ENCODE data around the gene MARCHF3.
"Not testable (repeated sequence)": the region's sequence is repeated elsewhere in the genome, so short reads cannot be mapped to it uniquely, and the experiment has no call there.

The MARCHF3 gene

DNA sequence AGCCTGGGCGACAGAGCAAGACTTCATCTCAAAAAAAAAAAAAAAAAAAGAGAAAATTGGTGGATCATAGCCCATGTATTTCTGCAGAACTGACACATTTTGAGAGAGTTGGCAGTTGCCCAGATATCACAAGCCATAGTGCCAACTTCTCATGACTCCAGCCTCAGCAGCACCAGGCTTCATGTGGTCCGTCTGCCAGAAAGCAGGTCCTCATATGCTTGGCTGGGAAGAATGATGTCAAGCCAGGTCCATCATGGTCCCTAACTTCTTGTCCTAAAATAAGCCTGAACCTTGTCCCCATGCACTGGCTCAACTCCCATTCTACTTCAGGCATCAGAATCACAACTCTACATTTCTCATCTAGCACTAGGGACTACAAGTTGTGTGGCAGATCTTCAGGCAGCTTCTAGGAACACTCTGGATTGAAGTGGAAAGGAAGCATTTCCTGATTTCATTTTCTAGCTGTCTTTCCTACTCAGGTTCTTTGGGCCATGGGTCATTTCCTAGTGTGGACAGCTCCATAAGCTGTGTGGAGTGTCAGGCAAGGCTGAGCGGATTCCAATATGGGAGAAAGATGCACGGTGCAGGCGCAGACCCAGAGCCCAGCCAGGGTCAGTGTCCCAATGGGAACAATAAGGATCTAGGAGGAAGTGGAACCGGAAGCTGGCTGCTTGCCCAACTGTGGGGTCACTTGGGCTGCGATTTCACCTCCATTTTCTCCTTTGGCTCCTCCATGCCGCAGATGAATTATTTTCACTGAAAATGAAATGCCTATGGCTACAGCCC lies 163.3 kb downstream of the MARCHF3 start:
- no peak for DNase-seq

DNA sequence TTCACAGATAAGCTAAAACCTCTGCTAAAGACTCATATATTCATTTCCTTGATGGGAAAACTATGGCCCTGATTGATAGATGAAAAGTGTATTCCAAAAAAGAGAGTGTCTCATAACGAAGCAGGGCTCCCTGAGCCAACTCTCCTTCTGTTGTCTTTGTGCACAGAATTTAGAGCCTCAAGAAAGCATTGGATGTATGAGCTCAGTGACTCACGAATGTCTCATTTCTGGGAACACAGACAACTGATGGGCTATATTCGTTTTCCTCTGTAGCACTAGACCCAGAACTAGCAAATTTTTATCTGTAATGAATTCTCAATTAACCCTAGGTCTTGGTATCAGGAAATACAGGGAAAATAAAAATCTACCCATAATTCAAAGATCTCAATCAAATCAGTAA lies 165.1 kb downstream of the MARCHF3 start:
- DNase-seq: no peak

DNA sequence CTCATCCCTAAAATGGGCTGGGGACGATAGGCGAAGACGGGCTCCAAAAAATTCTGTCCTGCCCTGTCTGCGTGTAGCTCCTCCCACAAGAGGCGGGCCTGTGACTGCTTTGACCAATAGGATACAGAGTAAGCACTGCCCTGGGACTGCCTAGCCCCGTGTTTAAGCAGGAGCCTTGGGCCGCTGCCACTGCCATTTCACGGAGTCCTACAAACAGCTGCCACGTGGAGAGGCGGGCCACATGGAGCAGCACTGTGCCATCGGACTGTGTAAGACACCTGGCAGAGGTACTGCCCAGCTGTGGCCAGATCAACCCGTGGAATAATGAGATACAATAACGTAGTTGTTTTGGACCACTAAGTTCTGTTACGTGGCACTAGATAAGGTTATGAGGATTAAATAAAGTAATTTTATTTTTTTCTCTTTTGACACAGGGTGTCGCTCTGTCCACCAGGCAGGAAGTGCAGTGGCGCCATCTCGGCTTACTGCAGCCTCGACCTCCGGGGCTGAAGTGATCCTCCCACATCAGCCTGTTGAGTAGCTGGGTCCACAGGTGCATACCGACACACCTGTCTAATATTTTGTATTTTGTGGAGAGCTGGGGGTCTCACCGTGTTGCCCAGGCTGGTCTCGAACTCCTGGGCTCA lies 166.2 kb downstream of the MARCHF3 start:
- DNase-seq: no peak

DNA sequence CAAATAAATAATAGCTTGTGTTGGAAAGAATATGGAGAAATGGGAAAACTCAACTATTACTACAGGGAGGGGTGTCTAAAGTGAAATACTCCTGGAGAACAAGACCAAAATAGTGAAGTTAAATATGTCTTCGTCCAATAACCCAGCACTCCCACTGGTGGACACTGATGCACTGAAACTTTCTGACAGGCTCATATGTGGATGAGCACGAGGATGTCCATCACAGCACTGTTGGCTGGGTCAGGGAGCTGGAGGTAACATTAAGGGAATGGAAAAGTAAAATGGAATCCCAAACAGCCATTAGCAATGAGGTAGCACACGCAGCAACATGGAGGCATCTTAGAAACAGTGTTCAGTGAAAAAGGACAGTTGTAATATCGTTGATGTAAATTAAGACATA lies 167.0 kb downstream of the MARCHF3 start:
- no peak for DNase-seq

DNA sequence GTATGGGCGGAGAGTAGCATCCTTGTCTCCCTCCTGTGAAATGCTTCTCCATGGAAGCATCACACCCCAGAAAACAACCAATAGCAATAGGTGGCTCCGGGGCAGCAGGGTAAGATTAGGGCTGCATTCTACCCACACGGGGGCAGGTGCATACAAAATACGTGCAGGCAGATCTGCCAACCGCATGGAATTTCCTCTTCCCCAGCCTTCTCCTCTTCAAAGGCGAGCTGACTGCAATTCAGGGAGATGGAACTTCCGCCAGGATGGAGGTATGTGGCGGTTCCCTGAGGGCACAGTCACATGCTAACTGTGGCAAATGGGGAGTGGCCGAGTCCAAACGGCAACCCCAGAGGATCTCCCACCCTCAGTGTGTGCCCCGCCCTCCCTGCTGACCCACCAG lies 171.9 kb downstream of the MARCHF3 start:
- DNase-seq: no peak

DNA sequence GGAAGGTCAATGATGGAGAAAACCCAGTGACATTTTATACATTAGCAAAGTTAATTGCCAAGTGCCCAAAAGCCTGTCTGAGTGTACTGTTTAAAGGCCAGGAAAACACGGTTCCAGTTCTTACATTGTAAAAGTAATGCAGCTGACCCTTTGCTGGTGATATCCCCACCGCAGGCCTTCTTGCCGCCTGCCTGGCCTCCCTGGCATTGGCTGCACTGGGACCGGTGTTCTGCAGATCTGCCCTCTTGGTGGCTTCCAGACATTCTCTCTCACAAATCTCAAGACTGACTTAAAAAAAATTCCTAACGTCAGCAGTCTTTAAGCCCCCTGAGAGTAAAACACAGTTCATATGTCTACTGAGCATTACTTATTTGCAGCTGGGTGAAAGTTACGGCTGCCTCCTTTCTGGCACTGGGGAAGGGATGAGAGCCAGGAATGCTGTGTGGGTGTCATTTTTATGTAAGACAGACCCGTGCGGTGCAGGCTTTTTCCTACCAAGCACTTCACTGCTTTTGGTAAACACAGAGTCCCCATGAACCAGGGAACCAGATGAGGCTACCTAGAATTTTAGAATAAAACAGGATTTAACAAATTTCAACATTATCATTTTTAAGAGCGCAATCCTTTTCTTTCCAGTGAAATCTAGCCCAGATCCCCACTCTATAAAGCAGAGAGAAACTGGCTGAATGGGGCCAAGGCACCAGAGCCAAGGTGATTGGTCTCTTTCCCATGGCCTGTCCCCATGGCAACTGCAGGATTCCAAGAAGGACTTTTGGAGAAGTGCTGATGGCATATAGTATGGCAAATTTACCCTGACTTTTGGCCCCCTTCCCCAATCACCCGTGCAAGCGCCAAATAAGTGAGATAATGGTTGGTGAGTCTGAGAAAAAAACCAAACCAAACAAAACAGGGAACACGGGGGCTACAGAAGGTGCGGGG lies 172.6 kb downstream of the MARCHF3 start:
- DNase-seq: no peak

DNA sequence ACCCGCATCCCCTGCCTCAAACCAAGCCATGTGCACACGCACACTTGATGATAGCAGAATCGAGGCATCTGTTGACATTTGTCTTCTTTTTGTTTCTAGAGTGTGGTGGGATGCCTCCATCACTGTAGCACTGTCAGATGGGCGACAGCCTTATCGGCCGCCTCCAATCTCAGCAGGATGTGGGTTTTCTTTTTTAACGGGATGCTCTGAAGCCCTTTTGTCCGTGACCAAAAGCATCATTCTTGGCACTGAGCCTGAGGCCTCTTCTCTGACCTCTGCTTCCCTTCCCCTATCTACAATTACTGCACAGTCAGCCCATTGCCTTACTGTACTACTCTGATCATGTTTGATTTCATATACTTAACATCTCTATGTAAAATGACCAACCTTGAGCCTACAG lies 175.1 kb downstream of the MARCHF3 start:
- DNase-seq: no peak

DNA sequence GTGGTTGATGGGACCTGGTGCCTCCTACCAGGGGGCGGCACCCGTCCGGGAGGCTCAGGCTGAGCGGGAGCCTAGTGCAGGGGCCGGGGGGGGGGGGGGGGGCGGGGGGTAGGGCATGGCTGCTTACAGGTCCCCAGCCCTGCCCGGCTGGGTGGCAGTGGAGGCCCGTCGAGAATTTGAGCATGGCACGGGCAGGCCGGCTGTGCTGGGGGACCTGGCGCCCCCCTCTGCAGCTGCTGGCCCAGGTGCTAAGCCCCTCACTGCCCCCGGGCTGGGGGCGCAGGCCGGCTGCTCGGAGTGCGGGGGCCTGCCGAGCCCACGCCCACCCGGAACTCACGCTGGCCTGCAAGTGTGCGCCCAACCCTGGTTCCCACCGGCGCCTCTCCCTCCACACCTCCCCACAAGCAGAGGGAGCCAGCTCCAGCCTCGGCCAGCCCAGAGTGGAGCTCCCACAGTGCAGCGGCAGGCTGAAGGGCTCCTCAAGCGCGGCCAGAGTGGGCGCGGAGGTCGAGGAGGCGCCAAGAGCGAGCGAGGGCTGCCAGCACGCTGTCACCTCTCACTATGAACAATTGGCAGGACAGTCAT lies 175.7 kb downstream of the MARCHF3 start:
- no peak for DNase-seq

DNA sequence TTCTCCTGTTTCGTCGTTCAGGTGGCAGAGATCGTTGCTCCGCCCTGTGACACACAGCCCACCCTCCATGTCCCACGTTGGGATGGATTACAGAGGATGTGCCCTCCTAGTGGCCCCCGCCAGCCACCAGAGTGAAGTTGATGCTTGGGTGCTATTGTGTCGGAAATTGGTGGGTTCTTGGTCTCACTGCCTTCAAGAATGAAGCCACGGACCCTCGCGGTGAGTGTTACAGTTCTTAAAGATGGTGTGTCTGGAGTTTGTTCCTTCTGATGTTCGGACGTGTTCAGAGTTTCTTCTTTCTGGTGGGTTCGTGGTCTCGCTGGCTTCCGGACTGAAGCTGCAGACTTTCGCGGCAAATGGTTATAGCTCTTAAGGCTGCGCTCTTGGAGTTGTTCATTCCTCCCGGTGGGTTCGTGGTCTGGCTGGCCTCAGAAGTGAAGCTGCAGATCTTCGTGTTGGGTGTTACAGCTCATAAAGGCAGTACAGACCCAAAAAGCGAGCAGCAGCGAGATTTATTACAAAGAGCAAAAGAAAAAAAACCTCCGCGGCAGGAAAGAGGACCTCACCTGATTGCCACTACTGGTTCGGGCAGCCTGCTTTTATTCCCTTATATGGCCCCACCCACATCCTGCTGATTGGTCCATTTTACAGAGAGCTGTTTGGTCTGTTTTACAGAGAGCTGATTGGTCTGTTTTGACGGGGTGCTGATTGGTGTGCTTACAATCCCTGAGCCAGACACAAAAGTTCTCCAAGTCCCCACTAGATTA lies 176.6 kb downstream of the MARCHF3 start:
- DNase-seq: not testable (repeated sequence)

DNA sequence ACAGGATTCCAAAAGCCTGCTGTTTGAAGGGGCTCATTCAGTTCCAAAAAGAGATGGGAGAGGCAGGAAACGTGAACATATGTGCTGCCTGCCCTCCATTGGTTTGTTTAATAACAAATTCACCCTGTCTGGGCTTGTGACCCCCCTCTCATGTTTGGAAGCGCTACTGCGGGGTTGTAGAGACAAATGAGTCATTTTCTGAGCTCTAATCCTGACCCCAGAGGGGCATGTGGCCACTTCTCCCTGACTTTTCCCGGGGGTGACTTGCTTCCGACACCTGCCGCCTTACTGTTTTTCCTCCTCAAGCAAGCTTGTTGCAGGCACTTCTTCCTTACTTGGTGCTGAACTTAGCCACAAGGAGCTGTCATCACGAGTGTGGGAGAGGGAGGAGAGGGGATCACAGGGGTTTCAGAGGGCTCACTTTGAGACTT lies 177.5 kb downstream of the MARCHF3 start:
- no peak for DNase-seq

DNA sequence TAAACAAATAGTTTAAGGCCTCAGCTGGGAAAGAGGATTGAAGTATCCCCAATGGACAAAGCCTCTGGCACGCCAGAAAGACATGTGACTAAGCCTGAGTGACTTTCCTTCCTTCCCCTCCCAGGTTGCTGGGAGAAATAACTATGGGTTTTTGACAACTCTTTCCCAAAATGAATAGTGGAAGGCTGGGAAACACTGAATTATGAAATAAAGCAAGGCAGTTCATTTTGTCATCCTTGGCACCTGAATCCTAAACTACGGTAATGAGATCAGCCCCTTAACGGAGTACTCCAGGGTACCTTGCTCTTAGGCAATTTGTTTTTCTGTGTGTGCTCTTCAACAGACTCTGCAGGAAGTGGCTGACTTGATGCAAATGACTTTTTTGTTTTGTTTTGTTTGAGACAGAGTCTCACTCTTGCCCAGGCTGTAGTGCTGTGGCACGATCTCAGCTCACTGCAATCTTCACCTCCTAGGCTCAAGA lies 178.2 kb downstream of the MARCHF3 start:
- no peak for DNase-seq

DNA sequence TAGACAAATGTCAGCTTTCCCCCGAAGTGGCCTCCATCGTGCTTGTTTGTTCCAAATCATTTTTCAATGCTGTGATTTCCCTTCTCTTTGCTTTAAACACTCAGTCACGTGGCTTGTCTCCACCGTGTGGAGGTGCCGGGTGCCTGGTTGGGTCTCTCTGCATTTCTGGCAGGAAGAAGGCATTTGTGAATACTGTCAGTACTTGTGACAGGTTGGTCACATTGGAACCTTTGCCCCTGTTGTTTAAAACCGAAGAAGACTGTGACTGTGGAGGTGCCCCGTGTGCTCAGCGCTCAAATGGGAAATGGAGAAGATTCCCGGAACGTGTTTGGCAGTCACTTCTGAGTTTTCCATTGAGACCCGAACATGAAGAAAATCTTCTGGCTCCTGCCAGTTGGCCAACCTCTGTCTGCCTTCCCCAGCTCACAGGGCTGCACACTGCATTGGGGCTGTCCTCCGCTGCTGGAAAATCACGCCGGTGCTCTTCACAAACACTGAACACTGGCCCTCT lies 178.8 kb downstream of the MARCHF3 start:
- no peak for DNase-seq

DNA sequence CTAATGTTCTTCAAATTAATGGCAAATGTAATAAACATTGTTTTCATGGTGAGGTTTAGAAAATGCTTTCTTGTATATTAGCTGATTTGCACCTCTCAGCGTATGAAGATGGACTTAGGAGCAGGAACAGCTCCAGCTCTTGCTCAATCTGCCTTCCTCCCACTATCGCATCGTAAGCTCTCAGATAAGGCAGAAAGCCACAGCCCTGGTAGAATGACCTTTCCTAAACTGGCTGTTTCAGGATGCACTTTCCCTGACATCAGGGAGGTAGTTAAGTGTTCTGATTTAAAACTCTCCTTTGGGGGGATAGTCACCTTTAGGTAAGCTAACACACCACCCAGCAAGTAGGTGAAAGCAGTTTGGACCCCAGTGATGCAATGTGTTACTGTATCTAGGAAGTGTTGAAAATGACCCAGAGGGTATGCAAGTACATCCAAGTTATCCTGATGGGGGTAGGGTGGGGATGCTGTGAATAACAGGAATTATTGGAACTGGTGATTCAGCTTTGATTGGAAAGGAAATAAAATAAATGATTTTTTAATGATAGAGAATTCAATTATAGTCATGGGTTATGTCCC lies 181.2 kb downstream of the MARCHF3 start:
- no peak for DNase-seq

DNA sequence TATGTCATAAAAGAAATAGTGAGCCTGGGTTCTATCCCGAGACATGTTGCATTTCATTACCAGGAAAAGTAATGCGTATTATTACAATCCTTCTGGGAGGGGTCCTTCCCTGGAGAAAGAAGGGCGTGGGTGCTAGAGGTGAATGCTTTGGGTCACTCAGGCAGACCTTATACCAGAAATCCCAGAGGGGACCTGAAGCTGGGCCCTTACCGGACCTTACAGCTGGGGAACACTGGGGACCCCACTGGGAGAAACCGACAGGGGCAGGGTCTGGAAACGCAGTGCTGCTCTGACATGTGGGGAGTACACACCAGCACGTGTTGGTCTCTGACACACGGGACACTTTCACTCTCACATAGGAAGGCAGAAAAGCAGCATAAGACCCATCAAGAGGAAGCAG lies 182.1 kb downstream of the MARCHF3 start:
- no peak for DNase-seq

DNA sequence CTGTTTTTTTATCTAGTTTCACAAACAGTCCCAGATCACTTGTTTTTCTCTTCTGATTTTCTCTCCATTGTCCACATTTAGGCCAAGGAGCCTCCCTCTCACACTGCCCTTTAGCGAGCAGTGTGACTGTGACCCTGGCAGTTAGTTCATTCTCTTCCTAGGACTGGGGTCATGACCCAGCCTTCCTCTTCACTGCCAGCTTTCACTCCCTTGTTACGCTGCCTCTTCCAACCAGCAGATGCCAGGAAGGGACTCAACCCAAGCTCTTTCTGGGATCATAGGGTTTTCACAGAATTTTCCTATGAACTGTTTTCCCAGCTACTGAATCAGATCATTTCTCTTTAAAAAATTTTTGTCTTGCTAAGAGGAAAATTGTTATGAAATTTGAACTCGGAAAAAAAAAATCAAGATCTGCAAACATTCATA lies 182.5 kb downstream of the MARCHF3 start:
- DNase-seq: no peak

DNA sequence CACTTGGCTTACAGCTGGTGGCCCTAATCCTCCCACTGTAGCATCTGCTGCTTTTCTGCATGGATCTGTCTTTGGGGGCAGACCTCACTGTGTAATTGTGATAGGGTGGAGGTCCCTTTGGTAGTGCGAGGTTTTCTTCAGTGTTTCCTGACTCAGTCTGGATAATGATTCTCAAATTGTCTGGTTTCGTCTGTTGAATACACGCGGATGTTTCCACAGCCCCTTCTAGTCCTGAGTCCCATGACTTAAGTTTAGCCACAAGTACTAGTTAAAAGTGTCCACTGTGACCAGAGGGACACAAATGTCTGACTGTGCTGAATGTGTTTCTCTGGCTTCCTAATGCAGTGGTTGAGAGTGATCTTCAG lies 182.9 kb downstream of the MARCHF3 start:
- no peak for DNase-seq

DNA sequence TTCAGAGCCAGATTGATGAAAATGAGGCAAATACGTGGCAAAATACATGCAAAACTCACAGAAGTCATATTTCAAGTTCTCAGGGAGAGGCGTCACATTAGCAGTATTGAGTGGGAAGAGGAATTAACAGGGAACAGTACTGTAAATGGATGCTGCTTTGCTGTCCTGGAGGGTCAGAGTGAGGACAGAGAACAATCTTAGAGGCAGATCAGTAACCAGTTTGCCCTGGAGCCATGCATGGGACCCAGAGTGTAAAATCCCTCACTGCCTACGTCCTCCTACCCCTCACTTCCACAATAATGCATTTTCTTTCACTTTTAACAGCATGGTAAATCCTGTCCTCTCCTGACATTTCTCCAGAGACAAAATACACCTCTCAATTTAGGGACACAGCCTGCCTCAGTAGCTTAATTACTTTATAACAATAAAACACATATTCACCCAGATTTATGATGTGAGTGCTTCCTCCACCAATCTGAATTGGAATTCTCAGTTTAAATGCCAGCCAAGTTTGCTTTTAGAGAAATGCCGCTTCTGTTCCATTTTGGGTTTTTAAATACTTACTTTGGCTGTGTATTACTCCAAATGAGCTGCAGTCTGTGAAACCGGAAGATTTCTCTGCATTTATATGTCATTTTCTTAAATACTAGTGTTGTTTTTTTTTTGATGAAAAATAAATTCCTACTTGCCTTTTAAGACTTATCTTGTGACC lies 183.5 kb downstream of the MARCHF3 start:
- DNase-seq: no peak

DNA sequence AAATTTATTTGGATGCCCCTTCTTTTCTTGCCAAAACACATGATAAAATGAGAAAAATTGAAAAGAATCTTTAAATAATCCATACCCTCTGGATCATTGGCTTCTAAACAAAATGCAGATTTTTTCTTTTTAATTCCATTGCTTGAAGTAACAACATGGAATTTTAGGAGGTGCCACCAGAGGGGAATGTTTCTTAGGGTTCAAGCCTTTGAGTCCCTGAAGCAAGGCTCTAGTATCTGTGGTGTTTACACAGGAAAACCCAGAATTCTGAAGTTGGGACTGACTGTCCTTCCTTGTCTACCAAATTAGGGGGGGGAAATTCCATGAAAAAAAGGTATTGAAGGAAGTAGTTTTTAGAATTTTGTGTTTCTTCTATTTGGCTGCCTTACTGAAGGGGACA lies 184.0 kb downstream of the MARCHF3 start:
- DNase-seq: no peak

DNA sequence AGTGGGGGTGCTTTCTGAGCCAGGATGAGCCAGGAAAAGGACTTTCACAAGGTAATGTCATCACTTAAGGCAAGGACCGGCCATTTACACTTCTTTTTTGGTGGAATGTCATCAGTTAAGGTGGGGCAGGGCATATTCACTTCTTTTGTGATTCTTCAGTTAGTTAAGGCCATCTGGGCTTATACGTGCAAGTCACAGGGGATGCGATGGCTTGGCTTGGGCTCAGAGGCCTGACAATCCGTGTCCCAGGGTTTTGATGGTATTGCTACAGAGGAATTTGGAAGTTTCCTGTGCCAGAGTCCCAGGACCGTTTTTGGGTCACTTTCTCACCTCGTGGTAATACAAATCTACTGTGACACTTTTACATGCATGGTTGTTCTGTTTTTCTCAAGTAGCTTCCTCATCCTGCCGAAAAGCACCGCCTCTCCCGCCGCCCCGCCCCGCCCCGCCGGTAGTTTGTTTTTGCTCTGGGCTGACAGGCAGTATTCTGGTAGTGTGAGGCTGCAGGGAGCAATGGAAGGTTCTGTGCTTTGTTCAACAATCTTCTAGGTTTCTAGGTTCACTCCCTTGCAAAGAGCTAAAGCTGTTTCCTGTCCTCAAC lies 184.8 kb downstream of the MARCHF3 start:
- not testable (repeated sequence) for DNase-seq

DNA sequence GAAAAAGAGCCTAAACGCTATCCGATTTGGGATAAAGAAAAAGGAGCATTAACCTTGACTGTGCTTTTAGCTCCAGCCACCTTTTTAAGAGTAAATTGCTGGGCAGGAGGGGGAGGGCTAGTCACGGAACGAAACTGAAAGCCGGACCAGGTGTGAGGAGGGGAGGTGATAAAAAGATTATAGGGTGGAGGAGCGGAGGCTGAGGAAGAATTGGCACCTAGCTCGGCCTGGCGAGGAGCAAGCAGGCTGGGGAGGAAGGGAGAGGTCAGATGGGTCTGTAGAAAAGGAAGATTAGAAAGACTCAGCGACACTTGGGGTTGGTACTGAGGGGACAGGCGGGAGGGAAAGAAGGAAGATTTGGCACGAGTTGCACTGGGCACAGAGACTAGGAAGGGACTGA lies 187.0 kb downstream of the MARCHF3 start:
- DNase-seq: not testable (repeated sequence)
